ENCODE results near the gene XPR1.

- TF ChIP-seq CTCF (IDR thresholded peaks at IDR 0.05) (no peak), EZH2 (IDR thresholded peaks at IDR 0.05; ENCODE audit: borderline replicate concordance, insufficient read depth, low read depth, low read length, poor library complexity, severe bottlenecking) (no peak)
These were observed 37.1 kb upstream of the XPR1 start for GRCh38 chr1:180594723-180595122.

Data from B cell (primary cell).